ENCODE data around the gene OMP.

- TF ChIP-seq, protein P1, sequence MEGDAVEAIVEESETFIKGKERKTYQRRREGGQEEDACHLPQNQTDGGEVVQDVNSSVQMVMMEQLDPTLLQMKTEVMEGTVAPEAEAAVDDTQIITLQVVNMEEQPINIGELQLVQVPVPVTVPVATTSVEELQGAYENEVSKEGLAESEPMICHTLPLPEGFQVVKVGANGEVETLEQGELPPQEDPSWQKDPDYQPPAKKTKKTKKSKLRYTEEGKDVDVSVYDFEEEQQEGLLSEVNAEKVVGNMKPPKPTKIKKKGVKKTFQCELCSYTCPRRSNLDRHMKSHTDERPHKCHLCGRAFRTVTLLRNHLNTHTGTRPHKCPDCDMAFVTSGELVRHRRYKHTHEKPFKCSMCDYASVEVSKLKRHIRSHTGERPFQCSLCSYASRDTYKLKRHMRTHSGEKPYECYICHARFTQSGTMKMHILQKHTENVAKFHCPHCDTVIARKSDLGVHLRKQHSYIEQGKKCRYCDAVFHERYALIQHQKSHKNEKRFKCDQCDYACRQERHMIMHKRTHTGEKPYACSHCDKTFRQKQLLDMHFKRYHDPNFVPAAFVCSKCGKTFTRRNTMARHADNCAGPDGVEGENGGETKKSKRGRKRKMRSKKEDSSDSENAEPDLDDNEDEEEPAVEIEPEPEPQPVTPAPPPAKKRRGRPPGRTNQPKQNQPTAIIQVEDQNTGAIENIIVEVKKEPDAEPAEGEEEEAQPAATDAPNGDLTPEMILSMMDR (IDR thresholded peaks at IDR 0.05) = no peak
- TF ChIP-seq POLR2AphosphoS5 (IDR thresholded peaks at IDR 0.05) = no peak
- TF ChIP-seq POLR2A (IDR thresholded peaks at IDR 0.05) = no peak
Observed at GRCh38 chr11:77093987-77094840, 8.4 kb upstream of the OMP start.
